WTC11 (cell line): Measurements from ENCODE around the gene LACC1. TPM values are rescaled to one million over a fixed set of nuclear protein-coding genes. Genes with fewer than 3 reads are reported as not detected.
A peak's percentile ranks its signal among the peaks of the same experiment; 100 is the strongest.

Source experiments
- ATAC-seq: fragments of 200-7000 bp; cut with Tn5 transposase; 2 replicates; pipeline ENCODE4 v1.10.0; 2021; ENCODE audit warnings: mild to moderate bottlenecking, moderate library complexity
- CTCF ChIA-PET: fragments of 300-600 bp; sonication (Branson Sonifier 250); formaldehyde crosslinking; loops from one replicate; lab custom pipeline; 2021; ENCODE audit warnings: antibody characterized with exemption; lab: Charles Lee
- POLR2A ChIA-PET: fragments of 350-600 bp; sonication (Branson Sonifier 250); formaldehyde crosslinking; loops from one replicate; lab custom pipeline; 2021; ENCODE audit warnings: antibody characterized with exemption; lab: Charles Lee
- DNase-seq: peaks from one replicate; pipeline ENCODE4 v3.0.0; 2021; ENCODE audit warnings: low spot score
- H3K27ac Mint-ChIP-seq: 2 replicates; pipeline ENCODE4 v1.8.0; 2021; ENCODE audit warnings: mixed read lengths
- H3K27me3 Mint-ChIP-seq: 2 replicates; pipeline ENCODE4 v1.8.0; 2021; ENCODE audit warnings: low read depth, mild to moderate bottlenecking, moderate library complexity, mixed read lengths
- H3K36me3 Mint-ChIP-seq: 2 replicates; pipeline ENCODE4 v1.8.0; 2021; ENCODE audit warnings: mixed read lengths
- H3K4me1 Mint-ChIP-seq: 2 replicates; pipeline ENCODE4 v1.8.0; 2022; ENCODE audit warnings: mixed read lengths
- H3K4me3 Mint-ChIP-seq: 2 replicates; pipeline ENCODE4 v1.8.0; 2021; ENCODE audit warnings: mild to moderate bottlenecking, moderate library complexity, mixed read lengths
- H3K9me3 Mint-ChIP-seq: 2 replicates; pipeline ENCODE4 v1.8.0; 2021; ENCODE audit warnings: mixed read lengths
- CTCF ChIP-seq: fragments of 200-600 bp; IDR thresholded peaks from 2 replicates; pipeline ENCODE4 v1.8.0; 2022; ENCODE audit warnings: antibody characterized with exemption
- GRHL2 ChIP-seq: fragments of 250-450 bp; sonication (Bioruptor Pico); IDR thresholded peaks from 2 replicates; pipeline ENCODE4 v1.8.0; 2022; ENCODE audit warnings: mild to moderate bottlenecking, moderate library complexity; ENCODE audit not compliant: insufficient replicate concordance, severe bottlenecking
- MXD4 ChIP-seq: fragments of 250-450 bp; sonication (Bioruptor Pico); IDR thresholded peaks from 2 replicates; pipeline ENCODE4 v1.8.0; 2021; ENCODE audit warnings: mild to moderate bottlenecking, moderate library complexity, borderline replicate concordance
- NFATC4 ChIP-seq: fragments of 250-450 bp; sonication (Bioruptor Pico); IDR thresholded peaks from 2 replicates; pipeline ENCODE4 v1.9.0; 2021; ENCODE audit warnings: mild to moderate bottlenecking
- NR1H2 ChIP-seq: sonication (generic); formaldehyde crosslinking; IDR thresholded peaks from 2 replicates; pipeline ENCODE4 v1.9.0; 2021; ENCODE audit warnings: mild to moderate bottlenecking, moderate library complexity, missing genetic modification reagents
- SMAD4 ChIP-seq: sonication (generic); formaldehyde crosslinking; IDR thresholded peaks from 2 replicates; pipeline ENCODE4 v1.8.0; 2022; ENCODE audit warnings: mild to moderate bottlenecking, missing genetic modification reagents
- ZNF263 ChIP-seq: sonication (generic); formaldehyde crosslinking; IDR thresholded peaks from 2 replicates; pipeline ENCODE4 v1.8.1; 2022; ENCODE audit warnings: low read depth, mild to moderate bottlenecking, moderate library complexity, missing genetic modification reagents
- ZNF317 ChIP-seq: sonication (generic); formaldehyde crosslinking; IDR thresholded peaks from 2 replicates; pipeline ENCODE4 v1.8.1; 2023; ENCODE audit warnings: low read depth, mild to moderate bottlenecking, moderate library complexity, missing genetic modification reagents, borderline replicate concordance
- ZNF396 ChIP-seq: fragments of 250-450 bp; sonication (Bioruptor Pico); IDR thresholded peaks from 2 replicates; pipeline ENCODE4 v1.8.0; 2021; ENCODE audit warnings: mild to moderate bottlenecking, moderate library complexity, borderline replicate concordance
- ZSCAN18 ChIP-seq: fragments of 250-450 bp; sonication (Bioruptor Pico); IDR thresholded peaks from 2 replicates; pipeline ENCODE4 v2.1.2; 2022; ENCODE audit warnings: mild to moderate bottlenecking, moderate library complexity
- total RNA-seq: library from RNA; stranded (reverse); gene quantifications from 3 replicates; pipeline ENCODE4 v1.2.3, GENCODE V29; 2021
- TF ChIP-seq, protein P1 (sequence below): fragments of 250-450 bp; sonication (Bioruptor Pico); IDR thresholded peaks from 2 replicates; pipeline ENCODE4 v1.9.0; 2021; ENCODE audit warnings: mild to moderate bottlenecking, borderline replicate concordance

The LACC1 gene
- total RNA-seq, 1 experiment from 2014 or later = 5.5 TPM

DNA sequence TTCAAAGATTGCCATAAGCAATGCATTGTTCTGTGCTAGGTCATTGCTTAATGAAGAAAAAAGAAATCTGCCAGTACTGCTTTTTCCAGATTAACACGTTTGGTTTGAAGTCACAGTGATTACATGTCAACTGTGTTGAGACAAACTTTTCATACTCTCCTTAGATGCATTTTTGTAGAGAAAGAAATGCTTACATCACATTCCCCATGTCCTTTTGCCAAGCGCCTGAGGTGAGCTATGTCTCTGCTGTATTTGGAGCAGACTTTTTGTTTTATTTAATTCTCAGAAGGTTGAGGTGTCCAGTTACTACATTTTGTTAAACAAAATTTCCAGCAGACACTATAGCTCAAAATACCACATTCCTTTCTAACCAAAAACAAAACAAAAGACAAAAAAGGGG, 16.2 kb downstream of the LACC1 start:
- Mint-ChIP-seq H3K27me3 (no peaks in the 10 kb centered on the region; the same call in 1 of the 2 replicates), H3K4me1 (0 out of 2 replicates have a peak, but pooled peaks cover 4% of the 10 kb centered on the region)
- CTCF ChIA-PET = interaction anchor here (0.6 to 1.5 kb wide), 2 partner anchors 9 to 171 kb away, joined by 3 read pairs; no protein-coding TSS in a partner anchor
- TF ChIP-seq NFATC4 (CRISPR knock-in tag) = no peak
- no peak for TF ChIP-seq GRHL2 (CRISPR knock-in tag)
- TF ChIP-seq SMAD4 = no peak
- TF ChIP-seq, protein P1, sequence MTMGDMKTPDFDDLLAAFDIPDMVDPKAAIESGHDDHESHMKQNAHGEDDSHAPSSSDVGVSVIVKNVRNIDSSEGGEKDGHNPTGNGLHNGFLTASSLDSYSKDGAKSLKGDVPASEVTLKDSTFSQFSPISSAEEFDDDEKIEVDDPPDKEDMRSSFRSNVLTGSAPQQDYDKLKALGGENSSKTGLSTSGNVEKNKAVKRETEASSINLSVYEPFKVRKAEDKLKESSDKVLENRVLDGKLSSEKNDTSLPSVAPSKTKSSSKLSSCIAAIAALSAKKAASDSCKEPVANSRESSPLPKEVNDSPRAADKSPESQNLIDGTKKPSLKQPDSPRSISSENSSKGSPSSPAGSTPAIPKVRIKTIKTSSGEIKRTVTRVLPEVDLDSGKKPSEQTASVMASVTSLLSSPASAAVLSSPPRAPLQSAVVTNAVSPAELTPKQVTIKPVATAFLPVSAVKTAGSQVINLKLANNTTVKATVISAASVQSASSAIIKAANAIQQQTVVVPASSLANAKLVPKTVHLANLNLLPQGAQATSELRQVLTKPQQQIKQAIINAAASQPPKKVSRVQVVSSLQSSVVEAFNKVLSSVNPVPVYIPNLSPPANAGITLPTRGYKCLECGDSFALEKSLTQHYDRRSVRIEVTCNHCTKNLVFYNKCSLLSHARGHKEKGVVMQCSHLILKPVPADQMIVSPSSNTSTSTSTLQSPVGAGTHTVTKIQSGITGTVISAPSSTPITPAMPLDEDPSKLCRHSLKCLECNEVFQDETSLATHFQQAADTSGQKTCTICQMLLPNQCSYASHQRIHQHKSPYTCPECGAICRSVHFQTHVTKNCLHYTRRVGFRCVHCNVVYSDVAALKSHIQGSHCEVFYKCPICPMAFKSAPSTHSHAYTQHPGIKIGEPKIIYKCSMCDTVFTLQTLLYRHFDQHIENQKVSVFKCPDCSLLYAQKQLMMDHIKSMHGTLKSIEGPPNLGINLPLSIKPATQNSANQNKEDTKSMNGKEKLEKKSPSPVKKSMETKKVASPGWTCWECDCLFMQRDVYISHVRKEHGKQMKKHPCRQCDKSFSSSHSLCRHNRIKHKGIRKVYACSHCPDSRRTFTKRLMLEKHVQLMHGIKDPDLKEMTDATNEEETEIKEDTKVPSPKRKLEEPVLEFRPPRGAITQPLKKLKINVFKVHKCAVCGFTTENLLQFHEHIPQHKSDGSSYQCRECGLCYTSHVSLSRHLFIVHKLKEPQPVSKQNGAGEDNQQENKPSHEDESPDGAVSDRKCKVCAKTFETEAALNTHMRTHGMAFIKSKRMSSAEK (CRISPR knock-in tag) = no peak
- TF ChIP-seq ZNF263 (CRISPR knock-in tag) = no peak
- TF ChIP-seq ZSCAN18 (CRISPR knock-in tag) = no peak
- no peak for TF ChIP-seq ZNF396 (CRISPR knock-in tag)
- TF ChIP-seq NR1H2 = no peak
- TF ChIP-seq, all 79 proteins: peak for 0
- POLR2A ChIA-PET = no interaction called here
- H3K4me3 Mint-ChIP-seq = no peak overlapping the region
- H3K27ac Mint-ChIP-seq = no peak overlapping the region
- H3K36me3 Mint-ChIP-seq = no peaks in the 10 kb centered on the region
- DNase-seq (no peak), ATAC-seq (no peak)
- H3K9me3 Mint-ChIP-seq = no peaks in the 10 kb centered on the region

DNA sequence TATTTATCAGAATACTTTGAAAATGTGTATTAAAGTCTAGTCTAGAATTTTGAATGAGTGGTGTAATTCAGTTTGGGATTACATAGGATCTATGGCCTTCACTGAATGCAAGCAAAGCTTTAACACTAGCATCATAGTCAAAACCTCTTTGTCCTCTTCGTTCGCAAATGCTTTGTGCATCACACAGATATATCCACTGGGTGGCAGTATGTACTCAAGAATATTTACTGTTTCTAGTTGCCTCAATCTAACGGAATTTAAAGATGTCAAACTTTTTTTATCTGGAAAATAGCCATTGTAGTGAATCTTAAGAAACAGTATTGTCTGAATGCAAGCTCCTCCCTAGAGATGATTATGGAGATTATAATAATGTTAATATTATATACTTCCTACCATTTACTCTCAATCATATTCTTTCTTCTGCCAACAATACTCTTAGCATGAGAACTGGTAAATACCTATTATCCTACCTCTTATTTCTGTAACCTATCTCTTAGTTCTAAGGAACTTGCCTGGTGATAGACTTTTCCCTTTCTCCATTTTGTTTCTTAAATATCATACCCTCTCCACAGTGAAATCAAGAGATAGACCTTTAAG, 25.8 kb downstream of the LACC1 start:
- Mint-ChIP-seq H3K4me1 (no peaks in the 10 kb centered on the region), H3K9me3 (no peaks in the 10 kb centered on the region), H3K36me3 (no peaks in the 10 kb centered on the region), H3K27ac (no peak overlapping the region), H3K27me3 (no peaks in the 10 kb centered on the region), H3K4me3 (no peak overlapping the region)
- ATAC-seq (peak; percentile 30; the same call in 1 of the 2 replicates), DNase-seq (no peak)
- TF ChIP-seq ZNF317 (no peak), CTCF (peak; percentile 42)
- ChIA-PET POLR2A (no interaction called here), CTCF (interaction anchor here (0.5 to 1.0 kb wide), 6 partner anchors 9 to 1166 kb away, joined by 3 to 8 read pairs (median 4); no protein-coding TSS in a partner anchor)

DNA sequence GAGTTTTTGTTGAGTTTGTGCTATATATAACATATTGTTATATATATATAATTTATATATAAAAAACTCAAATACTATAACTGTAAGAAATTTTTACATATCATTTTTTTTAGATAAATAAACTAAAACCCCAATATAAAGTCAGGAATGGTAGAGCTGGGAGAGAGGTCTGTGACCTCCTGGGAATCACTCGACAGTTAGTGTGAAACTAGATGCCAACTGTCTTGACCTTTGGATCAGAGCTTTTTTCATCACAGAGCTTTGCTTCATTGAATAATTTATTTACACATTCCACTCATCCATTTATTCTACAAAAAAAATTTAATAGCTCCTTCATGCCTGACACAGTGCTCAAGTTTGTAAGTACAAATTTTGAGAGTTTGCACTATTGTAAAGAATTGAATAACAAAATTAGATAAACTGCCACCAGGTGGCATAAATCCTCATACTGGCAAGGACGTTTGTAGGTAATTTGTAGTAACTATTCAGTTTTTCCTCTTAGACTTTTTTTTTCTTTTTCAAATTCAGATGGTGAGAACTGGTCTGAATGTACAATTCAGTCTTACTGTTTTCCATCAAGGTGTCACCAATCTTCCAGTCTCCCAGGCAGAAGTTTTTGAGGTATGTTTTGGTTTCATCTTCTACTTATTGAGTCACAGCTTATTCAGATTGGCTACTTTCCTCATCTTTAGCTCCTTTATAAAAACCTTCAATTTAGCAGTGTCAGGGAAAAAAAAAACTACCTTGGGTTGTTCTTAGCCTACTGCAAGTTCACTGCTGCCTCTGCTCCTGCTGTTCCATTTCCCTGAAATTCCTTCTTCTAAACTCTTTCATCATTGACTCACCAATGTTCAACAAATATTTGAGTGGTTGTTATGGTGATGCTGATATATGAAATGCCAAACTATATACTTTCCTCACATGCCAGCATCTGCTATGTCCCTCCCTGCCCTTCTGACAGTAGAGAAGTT, 28.7 kb downstream of the LACC1 start:
- H3K27me3 Mint-ChIP-seq = no peaks in the 10 kb centered on the region
- ATAC-seq = no peak
- DNase-seq = no peak

More for the DNA sequence above, 28.7 kb downstream of the LACC1 start:
- POLR2A ChIA-PET = no interaction called here
- no peaks in the 10 kb centered on the region for H3K36me3 Mint-ChIP-seq
- CTCF ChIA-PET = interaction anchor here (0.5 to 2.3 kb wide), 17 partner anchors 8 to 731 kb away, joined by 3 to 13 read pairs (median 3); no protein-coding TSS in a partner anchor
- H3K27ac Mint-ChIP-seq = no peak overlapping the region
- H3K4me3 Mint-ChIP-seq = no peak overlapping the region
- H3K4me1 Mint-ChIP-seq = no peaks in the 10 kb centered on the region
- H3K9me3 Mint-ChIP-seq = no peaks in the 10 kb centered on the region
- TF ChIP-seq CTCF = peak; percentile 44; the same call in 1 of the 2 replicates
- no peak for TF ChIP-seq MXD4 (CRISPR knock-in tag)
- TF ChIP-seq, all 79 proteins: peak for 1
